ENCODE measurements around the gene MED12.

Gene MED12

GRCh38 chrX:71159335-71159734 is 40.9 kb downstream of the MED12 start:
- no peak overlapping the region for H3K4me3 ChIP-seq (ENCODE audit: low read depth, low read length)
- no peak for DNase-seq (ENCODE audit: low read depth)
- TF ChIP-seq CTCF (IDR thresholded peaks at IDR 0.05; ENCODE audit: low read depth, low read length, missing control alignments) = no peak

- H3K4me3 ChIP-seq (ENCODE audit: low read depth, low read length) = no peak overlapping the region
- DNase-seq (ENCODE audit: low read depth) = no peak
- TF ChIP-seq CTCF (IDR thresholded peaks at IDR 0.05; ENCODE audit: low read depth, low read length, missing control alignments) = no peak
These were observed 42.1 kb downstream of the MED12 start for GRCh38 chrX:71160475-71160874.

- TF ChIP-seq CTCF (IDR thresholded peaks at IDR 0.05; ENCODE audit: low read depth, low read length, missing control alignments) = no peak
- no peak for DNase-seq (ENCODE audit: low read depth)
- no peak overlapping the region for H3K4me3 ChIP-seq (ENCODE audit: low read depth, low read length)
These were observed 44.6 kb downstream of the MED12 start for GRCh38 chrX:71162981-71163380.

- no peak for DNase-seq (ENCODE audit: low read depth)
- H3K4me3 ChIP-seq (ENCODE audit: low read depth, low read length) = no peak overlapping the region
- no peak for TF ChIP-seq CTCF (IDR thresholded peaks at IDR 0.05; ENCODE audit: low read depth, low read length, missing control alignments)
These were observed 45.7 kb downstream of the MED12 start for GRCh38 chrX:71164071-71164470.

GRCh38 chrX:71166461-71166860 is 48.1 kb downstream of the MED12 start:
- TF ChIP-seq CTCF (IDR thresholded peaks at IDR 0.05; ENCODE audit: low read depth, low read length, missing control alignments) = no peak
- H3K4me3 ChIP-seq (ENCODE audit: low read depth, low read length) = no peak overlapping the region
- DNase-seq (ENCODE audit: low read depth) = no peak

- no peak overlapping the region for H3K4me3 ChIP-seq (ENCODE audit: low read depth, low read length)
- no peak for DNase-seq (ENCODE audit: low read depth)
- TF ChIP-seq CTCF (IDR thresholded peaks at IDR 0.05; ENCODE audit: low read depth, low read length, missing control alignments) = no peak
These were observed 48.8 kb downstream of the MED12 start for GRCh38 chrX:71167031-71167781.

- no peak for DNase-seq (ENCODE audit: low read depth)
- H3K4me3 ChIP-seq (ENCODE audit: low read depth, low read length) = no peak overlapping the region
- TF ChIP-seq CTCF (IDR thresholded peaks at IDR 0.05; ENCODE audit: low read depth, low read length, missing control alignments) = no peak
These were observed 49.7 kb downstream of the MED12 start for GRCh38 chrX:71168134-71168533.

All from GM12864 (cell line).